Measurements from ENCODE around the gene RSPH3. TPM values are rescaled to one million over a fixed set of nuclear protein-coding genes. Genes with fewer than 3 reads are reported as not detected.
A peak's percentile ranks its signal among the peaks of the same experiment; 100 is the strongest.

The RSPH3 gene
- polyA plus RNA-seq, 1 experiment: 2.0 TPM

GRCh38 chr6:159004592-159004991 lies 4.6 kb upstream of the RSPH3 start:
- ChIA-PET POLR2A (no interaction called here), CTCF (interaction anchor here (7.1 kb wide), 1 partner anchor 131 kb away, joined by 54 read pairs; no protein-coding TSS in a partner anchor)
- TF ChIP-seq, protein P1, sequence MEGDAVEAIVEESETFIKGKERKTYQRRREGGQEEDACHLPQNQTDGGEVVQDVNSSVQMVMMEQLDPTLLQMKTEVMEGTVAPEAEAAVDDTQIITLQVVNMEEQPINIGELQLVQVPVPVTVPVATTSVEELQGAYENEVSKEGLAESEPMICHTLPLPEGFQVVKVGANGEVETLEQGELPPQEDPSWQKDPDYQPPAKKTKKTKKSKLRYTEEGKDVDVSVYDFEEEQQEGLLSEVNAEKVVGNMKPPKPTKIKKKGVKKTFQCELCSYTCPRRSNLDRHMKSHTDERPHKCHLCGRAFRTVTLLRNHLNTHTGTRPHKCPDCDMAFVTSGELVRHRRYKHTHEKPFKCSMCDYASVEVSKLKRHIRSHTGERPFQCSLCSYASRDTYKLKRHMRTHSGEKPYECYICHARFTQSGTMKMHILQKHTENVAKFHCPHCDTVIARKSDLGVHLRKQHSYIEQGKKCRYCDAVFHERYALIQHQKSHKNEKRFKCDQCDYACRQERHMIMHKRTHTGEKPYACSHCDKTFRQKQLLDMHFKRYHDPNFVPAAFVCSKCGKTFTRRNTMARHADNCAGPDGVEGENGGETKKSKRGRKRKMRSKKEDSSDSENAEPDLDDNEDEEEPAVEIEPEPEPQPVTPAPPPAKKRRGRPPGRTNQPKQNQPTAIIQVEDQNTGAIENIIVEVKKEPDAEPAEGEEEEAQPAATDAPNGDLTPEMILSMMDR (IDR thresholded peaks at IDR 0.05; ENCODE audit: low read depth, low read length): no peak
- H3K27ac ChIP-seq (ENCODE audit: low read depth, low read length): no peak overlapping the region
- no peak for DNase-seq (ENCODE audit: low read depth, low spot score)
- H3K9me3 ChIP-seq (ENCODE audit: control insufficient read depth, insufficient read depth, low read length): no peaks in the 10 kb centered on the region; the same call in 1 of the 2 replicates
- H3K27me3 ChIP-seq (ENCODE audit: control insufficient read depth, insufficient read depth, low read length): no peaks in the 10 kb centered on the region
- no peak overlapping the region for H3K4me3 ChIP-seq (ENCODE audit: low read depth, low read length)

DNA sequence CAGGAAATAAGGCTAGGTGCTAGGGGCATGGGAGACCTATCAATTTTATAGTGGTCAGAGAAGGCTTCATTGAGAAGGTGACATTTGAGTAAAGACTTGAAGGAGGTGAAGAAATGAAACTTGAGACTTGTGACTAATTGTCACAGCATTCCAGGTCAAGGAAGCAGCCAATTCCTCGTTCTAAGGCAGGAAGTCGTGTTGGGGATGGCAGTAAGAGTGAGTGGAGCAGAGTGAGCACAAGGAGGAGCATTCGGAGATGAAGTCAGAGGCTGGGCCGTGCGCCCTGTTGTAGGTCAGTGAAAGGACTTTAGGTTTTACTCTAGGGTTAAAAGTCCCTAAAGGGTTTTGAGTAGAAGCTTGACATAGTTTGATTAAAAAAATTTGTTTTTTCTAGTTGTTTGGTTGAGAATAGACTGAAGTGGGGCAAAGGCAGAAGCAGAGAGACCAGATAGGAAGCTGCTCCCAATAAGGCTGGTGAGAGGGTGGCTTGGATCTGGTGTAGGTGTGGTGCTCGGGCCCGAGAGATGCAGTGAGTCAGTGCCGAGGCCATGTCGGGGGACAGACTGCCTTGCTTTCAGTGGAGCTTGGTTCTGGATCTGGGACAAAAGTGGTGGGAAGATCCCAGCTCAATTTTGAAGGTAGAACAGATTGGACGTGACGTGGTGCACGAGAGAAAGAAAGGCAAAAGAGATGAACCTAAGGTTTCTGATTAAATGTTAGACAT lies 2.6 kb upstream of the RSPH3 start:
- TF ChIP-seq, protein P1 (IDR thresholded peaks at IDR 0.05; ENCODE audit: low read depth, low read length): no peak
- DNase-seq (ENCODE audit: low read depth, low spot score): no peak
- peaks cover 4% of the 10 kb centered on the region; the same call in 1 of the 2 replicates for H3K9me3 ChIP-seq (ENCODE audit: control insufficient read depth, insufficient read depth, low read length)
- no peaks in the 10 kb centered on the region for H3K27me3 ChIP-seq (ENCODE audit: control insufficient read depth, insufficient read depth, low read length)
- no peak overlapping the region for H3K4me3 ChIP-seq (ENCODE audit: low read depth, low read length)
- POLR2A ChIA-PET: no interaction called here
- CTCF ChIA-PET: interaction anchor here (0.5 kb wide), 1 partner anchor 188 kb away, joined by 4 read pairs; no protein-coding TSS in a partner anchor
- no peak overlapping the region for H3K27ac ChIP-seq (ENCODE audit: low read depth, low read length)

GRCh38 chr6:158999154-158999665 lies 792 bp downstream of the RSPH3 start:
- no peak for DNase-seq (ENCODE audit: low read depth, low spot score)

DNA sequence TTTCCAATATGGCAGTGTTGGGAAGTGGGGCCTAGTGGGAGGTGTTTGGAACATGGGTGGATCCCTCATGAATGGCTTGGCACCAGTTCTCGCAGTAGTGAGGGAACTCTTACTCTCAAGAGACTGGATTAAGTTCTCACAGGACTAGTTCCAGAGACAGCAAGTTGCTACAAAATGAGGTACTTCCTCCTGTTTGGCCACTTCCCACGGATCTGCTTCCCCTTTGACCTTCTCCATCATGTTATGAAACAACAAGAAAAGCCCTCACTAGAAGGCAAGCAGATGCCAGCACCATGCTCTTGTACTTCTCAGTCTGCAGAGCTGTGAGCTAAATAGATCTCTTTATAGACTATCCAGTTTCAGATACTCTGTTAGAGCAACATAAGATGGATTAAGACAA lies 3.1 kb downstream of the RSPH3 start:
- no peak for DNase-seq (ENCODE audit: low read depth, low spot score)
- CTCF ChIA-PET: no interaction called here
- Histone ChIP-seq H3K9me3 (ENCODE audit: control insufficient read depth, insufficient read depth, low read length) (peaks cover 10% of the 10 kb centered on the region; the same call in 1 of the 2 replicates), H3K4me3 (ENCODE audit: low read depth, low read length) (no peak overlapping the region), H3K27ac (ENCODE audit: low read depth, low read length) (no peak overlapping the region), H3K27me3 (ENCODE audit: control insufficient read depth, insufficient read depth, low read length) (no peaks in the 10 kb centered on the region)
- TF ChIP-seq, protein P1 (IDR thresholded peaks at IDR 0.05; ENCODE audit: low read depth, low read length): no peak
- POLR2A ChIA-PET: no interaction called here

More at GRCh38 chr6:158999154-158999665, 792 bp downstream of the RSPH3 start:
- Histone ChIP-seq H3K27me3 (ENCODE audit: control insufficient read depth, insufficient read depth, low read length) (no peaks in the 10 kb centered on the region), H3K9me3 (ENCODE audit: control insufficient read depth, insufficient read depth, low read length) (peaks cover 10% of the 10 kb centered on the region; the same call in 1 of the 2 replicates), H3K4me3 (ENCODE audit: low read depth, low read length) (peak overlapping the region; percentile 95), H3K27ac (ENCODE audit: low read depth, low read length) (peak overlapping the region; percentile 31)
- POLR2A ChIA-PET: no interaction called here
- CTCF ChIA-PET: interaction anchor here (1.0 to 2.4 kb wide), 4 partner anchors 11 to 206 kb away, joined by 3 to 9 read pairs (median 4); no protein-coding TSS in a partner anchor
- TF ChIP-seq, protein P1 (IDR thresholded peaks at IDR 0.05; ENCODE audit: low read depth, low read length): no peak

GRCh38 chr6:158993639-158994038 lies 6.4 kb downstream of the RSPH3 start:
- no peak overlapping the region for H3K4me3 ChIP-seq (ENCODE audit: low read depth, low read length)
- peaks cover 10% of the 10 kb centered on the region for H3K9me3 ChIP-seq (ENCODE audit: control insufficient read depth, insufficient read depth, low read length)
- ChIA-PET POLR2A (interaction anchor here (0.6 kb wide), 1 partner anchor 23 kb away, joined by 4 read pairs; no protein-coding TSS in a partner anchor), CTCF (interaction anchor here (0.6 kb wide), 1 partner anchor 221 kb away, joined by 3 read pairs; no protein-coding TSS in a partner anchor)
- no peaks in the 10 kb centered on the region for H3K27me3 ChIP-seq (ENCODE audit: control insufficient read depth, insufficient read depth, low read length)
- DNase-seq (ENCODE audit: low read depth, low spot score): no peak
- no peak overlapping the region for H3K27ac ChIP-seq (ENCODE audit: low read depth, low read length)
- TF ChIP-seq, protein P1 (IDR thresholded peaks at IDR 0.05; ENCODE audit: low read depth, low read length): no peak

All from AG04450 (cell line).